Astrocyte of the cerebellum (primary cell): ENCODE data around the gene CYP2S1.

Source experiments
- DNase-seq: peaks from one replicate; pipeline ENCODE4 v3.0.0-alpha.2; 2011; ENCODE audit warnings: low read depth
- H3K4me3 ChIP-seq: 2 replicates; pipeline ENCODE4 v1.5.1; 2011; ENCODE audit warnings: mild to moderate bottlenecking, low read depth, low read length, moderate library complexity
- in situ Hi-C: cut with HindIII; loops from 2 replicates; pipeline ENCODE4 v1.10.0; 2017; ENCODE audit warnings: low sequenced_read_pairs
- TF ChIP-seq, protein P1 (sequence below): IDR thresholded peaks from 2 replicates; pipeline ENCODE4 v1.5.1; 2012; ENCODE audit warnings: low read length, low read depth, moderate library complexity, mild to moderate bottlenecking; ENCODE audit errors: missing control alignments

CYP2S1 gene

DNA sequence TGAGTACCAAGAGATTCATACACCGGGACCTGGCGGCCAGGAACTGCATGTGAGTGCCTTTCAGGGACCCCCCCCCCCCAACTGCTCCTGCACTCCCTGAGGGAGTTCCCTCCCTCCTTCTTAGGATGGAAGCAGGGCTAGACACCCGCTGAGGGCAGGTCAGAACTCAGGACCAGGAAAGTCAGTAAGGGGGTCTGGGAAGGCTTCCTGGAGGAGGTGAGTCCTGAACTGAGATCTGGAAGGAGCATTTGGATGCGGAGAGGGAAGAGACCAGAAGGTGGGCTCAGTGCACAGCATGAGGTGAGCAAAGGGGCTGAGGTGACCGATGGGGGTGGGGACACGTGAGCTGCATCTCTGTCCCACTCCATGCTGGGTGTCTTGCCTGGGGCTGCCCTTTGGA lies 60.6 kb downstream of the CYP2S1 start:
- TF ChIP-seq, protein P1, sequence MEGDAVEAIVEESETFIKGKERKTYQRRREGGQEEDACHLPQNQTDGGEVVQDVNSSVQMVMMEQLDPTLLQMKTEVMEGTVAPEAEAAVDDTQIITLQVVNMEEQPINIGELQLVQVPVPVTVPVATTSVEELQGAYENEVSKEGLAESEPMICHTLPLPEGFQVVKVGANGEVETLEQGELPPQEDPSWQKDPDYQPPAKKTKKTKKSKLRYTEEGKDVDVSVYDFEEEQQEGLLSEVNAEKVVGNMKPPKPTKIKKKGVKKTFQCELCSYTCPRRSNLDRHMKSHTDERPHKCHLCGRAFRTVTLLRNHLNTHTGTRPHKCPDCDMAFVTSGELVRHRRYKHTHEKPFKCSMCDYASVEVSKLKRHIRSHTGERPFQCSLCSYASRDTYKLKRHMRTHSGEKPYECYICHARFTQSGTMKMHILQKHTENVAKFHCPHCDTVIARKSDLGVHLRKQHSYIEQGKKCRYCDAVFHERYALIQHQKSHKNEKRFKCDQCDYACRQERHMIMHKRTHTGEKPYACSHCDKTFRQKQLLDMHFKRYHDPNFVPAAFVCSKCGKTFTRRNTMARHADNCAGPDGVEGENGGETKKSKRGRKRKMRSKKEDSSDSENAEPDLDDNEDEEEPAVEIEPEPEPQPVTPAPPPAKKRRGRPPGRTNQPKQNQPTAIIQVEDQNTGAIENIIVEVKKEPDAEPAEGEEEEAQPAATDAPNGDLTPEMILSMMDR: no peak
- in situ Hi-C loops: no loop called here
- DNase-seq: no peak
- no peak overlapping the region for H3K4me3 ChIP-seq

DNA sequence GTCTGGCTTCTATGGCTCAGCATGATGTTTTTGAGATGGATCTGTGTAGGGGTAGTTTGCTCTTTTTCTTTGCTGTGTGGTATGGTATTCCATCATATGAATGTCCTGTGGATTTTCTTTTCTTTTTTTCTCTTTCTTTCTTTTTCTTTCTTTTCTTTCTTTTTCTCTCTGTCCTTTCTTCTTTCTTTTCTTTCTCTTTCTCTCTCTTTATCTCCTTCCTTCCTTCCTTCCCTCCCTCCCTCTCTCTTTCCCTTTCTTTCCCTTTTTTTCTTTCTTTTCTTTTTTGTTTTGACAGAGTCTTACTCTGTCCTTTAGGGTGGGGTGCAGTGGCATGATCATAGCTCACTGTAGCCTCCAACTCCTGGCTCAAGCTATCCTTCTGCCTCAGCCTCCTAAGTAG lies 62.2 kb downstream of the CYP2S1 start:
- TF ChIP-seq, protein P1: no peak
- in situ Hi-C loops: no loop called here
- DNase-seq: no peak
- H3K4me3 ChIP-seq: no peak overlapping the region
